GM12892 (cell line): ENCODE data around the gene KRT15.

Experiments used
- POLR2A ChIP-seq: IDR thresholded peaks from 2 replicates; pipeline ENCODE4 v1.6.1; 2011; ENCODE audit warnings: low read depth, low read length, control low read depth
- POLR2AphosphoS5 ChIP-seq: IDR thresholded peaks from 2 replicates; pipeline ENCODE4 v1.6.1; 2011; ENCODE audit warnings: low read depth, low read length, control low read depth
- TAF1 ChIP-seq: IDR thresholded peaks from 2 replicates; pipeline ENCODE4 v1.6.1; 2011; ENCODE audit warnings: low read depth, mild to moderate bottlenecking, control low read depth, low read length, borderline replicate concordance

GRCh38 chr17:41565338-41565737 is 46.6 kb upstream of the KRT15 start:
- no peak for TF ChIP-seq POLR2A
- TF ChIP-seq POLR2AphosphoS5, result no peak
- TF ChIP-seq TAF1, result no peak
